VCaP (cell line): ENCODE data around the gene ADD2.
A peak's percentile ranks its signal among the peaks of the same experiment; 100 is the strongest.

Experiments
- H3K27ac ChIP-seq: fragments of 450-650 bp; 2 replicates; pipeline ENCODE4 v1.5.1; 2017
- TF ChIP-seq, protein P1 (sequence below): fragments of 450-650 bp; conservative IDR thresholded peaks from 2 replicates; pipeline ENCODE4 v1.5.1; 2017; ENCODE audit warnings: mild to moderate bottlenecking, moderate library complexity

Gene ADD2

DNA sequence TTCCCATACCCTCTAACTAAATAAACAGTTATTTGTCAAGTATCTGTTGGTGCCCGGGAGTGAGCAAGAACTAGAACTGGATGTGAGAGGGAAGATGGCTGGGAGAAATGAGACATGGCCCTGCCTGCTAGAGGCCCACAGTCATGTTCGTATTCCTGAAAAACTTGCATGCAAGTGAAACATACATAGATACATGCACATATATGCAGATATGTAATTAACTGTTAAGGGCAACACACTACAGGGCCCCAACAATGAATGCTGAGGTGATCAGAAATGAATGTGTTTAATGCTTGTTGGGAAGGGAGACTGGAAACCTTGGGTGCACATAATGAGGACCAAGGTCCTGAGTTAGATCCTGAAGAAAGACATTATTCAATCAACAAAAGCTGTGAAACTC, 49.8 kb downstream of the ADD2 start:
- peak overlapping the region; percentile 86; the same call in 1 of the 2 replicates for H3K27ac ChIP-seq
- TF ChIP-seq, protein P1, sequence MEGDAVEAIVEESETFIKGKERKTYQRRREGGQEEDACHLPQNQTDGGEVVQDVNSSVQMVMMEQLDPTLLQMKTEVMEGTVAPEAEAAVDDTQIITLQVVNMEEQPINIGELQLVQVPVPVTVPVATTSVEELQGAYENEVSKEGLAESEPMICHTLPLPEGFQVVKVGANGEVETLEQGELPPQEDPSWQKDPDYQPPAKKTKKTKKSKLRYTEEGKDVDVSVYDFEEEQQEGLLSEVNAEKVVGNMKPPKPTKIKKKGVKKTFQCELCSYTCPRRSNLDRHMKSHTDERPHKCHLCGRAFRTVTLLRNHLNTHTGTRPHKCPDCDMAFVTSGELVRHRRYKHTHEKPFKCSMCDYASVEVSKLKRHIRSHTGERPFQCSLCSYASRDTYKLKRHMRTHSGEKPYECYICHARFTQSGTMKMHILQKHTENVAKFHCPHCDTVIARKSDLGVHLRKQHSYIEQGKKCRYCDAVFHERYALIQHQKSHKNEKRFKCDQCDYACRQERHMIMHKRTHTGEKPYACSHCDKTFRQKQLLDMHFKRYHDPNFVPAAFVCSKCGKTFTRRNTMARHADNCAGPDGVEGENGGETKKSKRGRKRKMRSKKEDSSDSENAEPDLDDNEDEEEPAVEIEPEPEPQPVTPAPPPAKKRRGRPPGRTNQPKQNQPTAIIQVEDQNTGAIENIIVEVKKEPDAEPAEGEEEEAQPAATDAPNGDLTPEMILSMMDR = no peak

DNA sequence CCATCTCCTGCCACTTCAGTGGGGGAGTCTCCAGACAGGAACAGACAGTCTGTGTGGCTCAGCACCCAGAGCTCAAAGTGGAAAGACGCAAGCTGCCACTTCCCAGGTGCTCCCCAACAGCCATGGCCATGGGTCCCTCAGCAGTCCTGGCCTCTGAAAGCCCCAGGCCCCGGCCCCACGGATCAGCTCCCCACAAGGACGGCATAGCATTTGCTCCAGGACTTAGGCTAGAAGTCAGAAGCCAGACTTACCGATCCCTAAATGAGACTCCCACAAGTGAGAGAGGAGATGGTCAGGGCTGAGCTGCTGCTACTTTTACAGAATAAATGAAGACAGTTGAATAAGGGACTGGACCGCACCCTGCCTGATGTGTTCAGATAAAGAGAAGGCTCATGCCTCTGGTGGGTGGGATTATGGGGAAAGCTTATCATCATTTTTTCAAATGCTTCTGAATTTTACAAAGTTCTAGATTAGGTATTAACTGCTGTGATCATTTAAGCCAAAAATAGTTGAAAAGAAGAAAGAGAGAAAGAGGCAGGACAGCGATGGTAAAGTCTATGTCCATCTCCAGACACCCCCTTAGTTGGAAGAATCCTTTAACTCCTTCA, 50.5 kb downstream of the ADD2 start:
- TF ChIP-seq, protein P1 = no peak
- H3K27ac ChIP-seq = peak overlapping the region; percentile 86

DNA sequence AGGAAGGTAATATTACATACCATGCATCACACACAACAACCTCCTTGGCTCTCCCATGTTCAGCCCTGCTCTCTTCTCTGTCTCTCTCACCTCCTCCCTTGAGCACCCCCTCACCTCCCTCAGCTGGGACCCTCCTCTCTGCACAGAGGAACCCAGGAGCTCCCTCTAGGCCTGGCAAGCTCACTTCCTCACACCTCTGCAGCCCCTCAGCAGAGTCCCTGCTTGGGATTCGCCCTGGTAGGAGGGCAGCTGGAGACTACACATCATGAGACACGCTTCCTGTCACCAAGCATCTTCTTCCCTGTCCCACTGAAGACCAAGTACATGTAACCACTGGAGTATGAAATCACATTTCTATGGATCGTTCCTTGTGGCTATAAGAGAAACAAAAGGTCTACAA, 51.0 kb downstream of the ADD2 start:
- TF ChIP-seq, protein P1 = no peak

DNA sequence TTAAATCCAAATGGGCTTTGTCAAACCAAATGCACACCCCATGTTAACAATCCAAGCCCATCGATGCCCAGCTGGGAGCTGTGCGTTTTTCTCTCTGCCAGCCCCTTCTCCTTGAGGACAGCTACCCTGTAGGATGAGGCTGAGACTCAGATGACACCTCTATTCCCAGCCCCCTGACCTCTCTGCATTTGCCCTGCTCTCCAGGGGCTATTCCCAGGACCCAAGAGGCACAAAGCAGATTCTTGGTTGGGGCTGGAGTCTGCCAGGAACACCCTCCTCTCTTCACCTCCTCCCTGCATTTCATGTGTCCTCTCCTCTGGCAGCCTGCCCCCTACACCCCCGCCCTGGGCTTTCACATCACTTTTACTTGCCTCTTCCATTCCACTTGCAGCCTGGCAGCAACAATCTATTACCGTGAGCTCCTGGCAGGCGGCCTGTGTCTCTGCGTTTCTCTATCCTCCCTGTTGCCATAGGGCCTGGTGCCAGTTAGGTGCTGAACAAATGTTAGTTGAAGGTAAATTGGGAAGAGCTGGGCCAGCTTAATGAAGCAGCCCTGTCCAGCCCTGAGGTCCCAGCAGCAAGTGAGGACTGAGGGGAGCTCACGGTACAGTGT, 51.8 kb downstream of the ADD2 start:
- TF ChIP-seq, protein P1 = no peak

More for the DNA sequence above, 51.0 kb downstream of the ADD2 start:
- H3K27ac ChIP-seq = peak overlapping the region; percentile 86

DNA sequence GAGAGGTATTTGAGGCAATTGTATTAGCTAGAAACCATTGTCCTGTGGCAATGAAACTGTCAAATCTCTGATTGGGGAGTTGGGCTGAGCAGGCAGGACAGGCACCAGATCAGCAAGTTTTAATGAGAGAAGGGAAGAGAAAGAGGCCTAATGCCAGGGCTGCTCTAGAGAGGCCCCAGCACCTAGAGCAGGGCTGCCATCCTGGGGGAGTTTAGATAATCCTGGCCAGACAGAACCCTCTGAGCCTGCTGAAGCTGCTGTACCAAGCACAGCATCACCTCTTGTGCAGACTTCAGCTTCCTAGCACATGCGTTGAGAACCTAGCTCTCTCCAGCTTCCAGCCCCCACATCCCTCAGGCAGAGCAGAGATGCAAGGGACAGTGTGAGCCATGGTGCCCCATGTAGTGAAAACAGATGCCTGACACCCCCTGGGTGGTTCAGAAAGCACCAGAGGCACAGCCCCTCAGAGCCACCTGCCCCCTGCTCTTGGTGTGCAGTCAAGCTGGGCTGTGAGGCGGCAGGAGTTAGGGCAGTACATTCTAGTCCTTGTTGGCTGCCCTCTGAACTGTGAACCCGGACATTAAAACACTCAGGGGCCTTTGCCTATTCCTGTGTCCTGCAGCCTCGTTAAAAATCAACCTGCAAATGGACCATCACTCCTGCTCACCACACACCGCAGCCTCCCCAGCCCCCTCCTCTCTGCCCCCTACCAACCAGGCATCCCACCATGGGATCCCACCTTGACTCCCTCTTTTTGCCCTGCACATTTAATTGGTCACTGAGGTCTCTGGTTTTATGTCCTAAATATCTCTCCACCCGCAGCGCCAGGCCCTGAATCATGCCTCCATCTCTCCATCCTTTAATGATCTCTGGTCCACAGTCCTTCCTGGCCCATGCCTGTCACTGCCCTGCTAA, 52.7 kb downstream of the ADD2 start:
- peak overlapping the region; percentile 86 for H3K27ac ChIP-seq
- TF ChIP-seq, protein P1 = no peak

More for the DNA sequence above, 51.8 kb downstream of the ADD2 start:
- peak overlapping the region; percentile 86 for H3K27ac ChIP-seq

DNA sequence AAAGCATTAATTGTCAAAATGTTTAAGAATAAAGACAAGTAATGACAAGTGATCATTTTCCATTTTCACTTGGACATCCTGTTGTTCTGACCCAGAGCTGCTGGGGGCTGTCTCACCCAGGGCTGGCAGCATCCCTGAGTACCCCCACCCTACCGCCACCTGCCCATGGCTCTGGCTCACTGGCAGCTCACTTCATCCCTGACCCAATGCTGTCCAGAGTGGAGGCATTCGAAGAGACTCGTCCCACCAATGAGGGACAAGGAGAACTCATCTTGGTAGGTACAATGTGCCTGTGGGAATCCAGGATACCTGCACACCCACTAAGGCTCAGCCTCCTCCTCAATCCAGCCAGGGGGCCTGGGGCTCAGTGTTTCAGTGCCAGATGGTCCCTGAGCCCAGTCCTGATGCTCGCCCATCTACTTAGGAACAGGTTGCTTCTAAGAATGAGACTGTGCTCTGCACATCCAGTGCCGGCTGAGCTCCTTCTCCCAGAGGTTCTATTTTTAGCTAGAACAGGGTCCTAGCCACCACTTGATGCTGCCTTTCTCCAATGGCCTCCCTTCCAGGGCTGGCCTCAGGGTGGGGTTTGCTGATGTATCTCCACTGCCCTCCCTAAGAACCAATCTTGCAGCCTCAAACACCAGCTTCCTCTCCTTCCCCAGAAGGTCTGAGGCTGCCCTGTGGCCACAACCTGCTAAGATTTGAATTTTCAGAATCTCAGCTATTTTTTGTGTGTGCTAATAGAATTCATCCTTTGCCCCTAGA, 53.7 kb downstream of the ADD2 start:
- H3K27ac ChIP-seq = peak overlapping the region; percentile 86
- TF ChIP-seq, protein P1 = no peak
